ENCODE measurements around the gene ARHGEF11. TPM values are rescaled to one million over a fixed set of nuclear protein-coding genes. Genes with fewer than 3 reads are reported as not detected.

Gene ARHGEF11
- total and polyA plus RNA-seq, 4 donors, result 5.8 to 23.7 (median 9.8) TPM

DNA sequence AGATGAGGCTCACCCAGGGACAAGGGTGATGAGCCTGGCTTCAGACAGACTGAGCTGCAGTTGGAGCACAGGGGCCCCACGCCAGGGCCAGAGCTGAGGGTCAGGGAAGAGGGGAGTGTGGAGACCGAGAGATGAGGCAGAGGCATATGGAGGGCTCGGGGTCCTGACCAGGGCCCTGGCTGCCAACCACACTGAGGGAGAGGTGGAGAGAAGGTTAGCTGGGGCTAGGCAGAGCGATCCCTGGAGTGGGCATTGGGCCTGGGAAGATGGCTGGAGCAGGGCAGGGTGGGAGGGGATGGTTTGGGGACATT lies 144.0 kb downstream of the ARHGEF11 start:
- 90% methylated on average over 4 of the region's 4 CpGs for WGBS
- Histone ChIP-seq H3K4me1 (ENCODE audit: control insufficient read depth in 4 of 4, insufficient read depth in 4 of 4, low read length in 3 of 4) (peaks cover 0 to 28% (median 3%) of the 10 kb centered on the region in 4 donors), H3K4me3 (ENCODE audit: low read depth in 1 of 3, low read length in 3 of 3) (no peak overlapping the region), H3K27ac (ENCODE audit: low read depth in 1 of 2, low read length in 2 of 2) (no peak overlapping the region), H3K36me3 (ENCODE audit: control insufficient read depth in 4 of 4, insufficient read depth in 3 of 4, low read depth in 1 of 4, low read length in 3 of 4) (no peaks in the 10 kb centered on the region), H3K9me3 (ENCODE audit: control insufficient read depth in 4 of 4, low read length in 3 of 4) (no peaks in the 10 kb centered on the region), H3K27me3 (ENCODE audit: control insufficient read depth in 4 of 4, insufficient read depth in 4 of 4, low read length in 3 of 4) (peaks cover 0 to 3% (median 0%) of the 10 kb centered on the region in 4 donors), H3K9ac (ENCODE audit: low read depth in 1 of 2, low read length in 2 of 2) (no peak overlapping the region)
- TF ChIP-seq NR2F2 (IDR thresholded peaks at IDR 0.05), result no peak
- TF ChIP-seq, protein P1, sequence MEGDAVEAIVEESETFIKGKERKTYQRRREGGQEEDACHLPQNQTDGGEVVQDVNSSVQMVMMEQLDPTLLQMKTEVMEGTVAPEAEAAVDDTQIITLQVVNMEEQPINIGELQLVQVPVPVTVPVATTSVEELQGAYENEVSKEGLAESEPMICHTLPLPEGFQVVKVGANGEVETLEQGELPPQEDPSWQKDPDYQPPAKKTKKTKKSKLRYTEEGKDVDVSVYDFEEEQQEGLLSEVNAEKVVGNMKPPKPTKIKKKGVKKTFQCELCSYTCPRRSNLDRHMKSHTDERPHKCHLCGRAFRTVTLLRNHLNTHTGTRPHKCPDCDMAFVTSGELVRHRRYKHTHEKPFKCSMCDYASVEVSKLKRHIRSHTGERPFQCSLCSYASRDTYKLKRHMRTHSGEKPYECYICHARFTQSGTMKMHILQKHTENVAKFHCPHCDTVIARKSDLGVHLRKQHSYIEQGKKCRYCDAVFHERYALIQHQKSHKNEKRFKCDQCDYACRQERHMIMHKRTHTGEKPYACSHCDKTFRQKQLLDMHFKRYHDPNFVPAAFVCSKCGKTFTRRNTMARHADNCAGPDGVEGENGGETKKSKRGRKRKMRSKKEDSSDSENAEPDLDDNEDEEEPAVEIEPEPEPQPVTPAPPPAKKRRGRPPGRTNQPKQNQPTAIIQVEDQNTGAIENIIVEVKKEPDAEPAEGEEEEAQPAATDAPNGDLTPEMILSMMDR (IDR thresholded peaks at IDR 0.05; ENCODE audit: low read depth, low read length, missing input control), result no peak
- TF ChIP-seq FOXA2 (IDR thresholded peaks at IDR 0.05), result no peak
- no peak for TF ChIP-seq RXRA (IDR thresholded peaks at IDR 0.05)
- TF ChIP-seq, protein P2, sequence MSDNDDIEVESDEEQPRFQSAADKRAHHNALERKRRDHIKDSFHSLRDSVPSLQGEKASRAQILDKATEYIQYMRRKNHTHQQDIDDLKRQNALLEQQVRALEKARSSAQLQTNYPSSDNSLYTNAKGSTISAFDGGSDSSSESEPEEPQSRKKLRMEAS (IDR thresholded peaks at IDR 0.05), result no peak
- TF ChIP-seq HNF4A (conservative IDR thresholded peaks at IDR 0.05), result no peak
- TF ChIP-seq GABPA (IDR thresholded peaks at IDR 0.05 in 1 of 2, conservative IDR thresholded peaks at IDR 0.05 in 1 of 2), result no peak
- TF ChIP-seq RAD21 (IDR thresholded peaks at IDR 0.05), result no peak
- no peak for TF ChIP-seq EGR1 (IDR thresholded peaks at IDR 0.05; ENCODE audit: low read depth in 2 of 2)
- TF ChIP-seq HNF4G (IDR thresholded peaks at IDR 0.05), result no peak
- no peak for TF ChIP-seq FOXA1 (IDR thresholded peaks at IDR 0.05)
- no peak for TF ChIP-seq TAF1 (conservative IDR thresholded peaks at IDR 0.05)
- no peak for TF ChIP-seq YY1 (IDR thresholded peaks at IDR 0.05)
- TF ChIP-seq, protein P3, sequence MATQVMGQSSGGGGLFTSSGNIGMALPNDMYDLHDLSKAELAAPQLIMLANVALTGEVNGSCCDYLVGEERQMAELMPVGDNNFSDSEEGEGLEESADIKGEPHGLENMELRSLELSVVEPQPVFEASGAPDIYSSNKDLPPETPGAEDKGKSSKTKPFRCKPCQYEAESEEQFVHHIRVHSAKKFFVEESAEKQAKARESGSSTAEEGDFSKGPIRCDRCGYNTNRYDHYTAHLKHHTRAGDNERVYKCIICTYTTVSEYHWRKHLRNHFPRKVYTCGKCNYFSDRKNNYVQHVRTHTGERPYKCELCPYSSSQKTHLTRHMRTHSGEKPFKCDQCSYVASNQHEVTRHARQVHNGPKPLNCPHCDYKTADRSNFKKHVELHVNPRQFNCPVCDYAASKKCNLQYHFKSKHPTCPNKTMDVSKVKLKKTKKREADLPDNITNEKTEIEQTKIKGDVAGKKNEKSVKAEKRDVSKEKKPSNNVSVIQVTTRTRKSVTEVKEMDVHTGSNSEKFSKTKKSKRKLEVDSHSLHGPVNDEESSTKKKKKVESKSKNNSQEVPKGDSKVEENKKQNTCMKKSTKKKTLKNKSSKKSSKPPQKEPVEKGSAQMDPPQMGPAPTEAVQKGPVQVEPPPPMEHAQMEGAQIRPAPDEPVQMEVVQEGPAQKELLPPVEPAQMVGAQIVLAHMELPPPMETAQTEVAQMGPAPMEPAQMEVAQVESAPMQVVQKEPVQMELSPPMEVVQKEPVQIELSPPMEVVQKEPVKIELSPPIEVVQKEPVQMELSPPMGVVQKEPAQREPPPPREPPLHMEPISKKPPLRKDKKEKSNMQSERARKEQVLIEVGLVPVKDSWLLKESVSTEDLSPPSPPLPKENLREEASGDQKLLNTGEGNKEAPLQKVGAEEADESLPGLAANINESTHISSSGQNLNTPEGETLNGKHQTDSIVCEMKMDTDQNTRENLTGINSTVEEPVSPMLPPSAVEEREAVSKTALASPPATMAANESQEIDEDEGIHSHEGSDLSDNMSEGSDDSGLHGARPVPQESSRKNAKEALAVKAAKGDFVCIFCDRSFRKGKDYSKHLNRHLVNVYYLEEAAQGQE (IDR thresholded peaks at IDR 0.05), result no peak
- no peak for DNase-seq (ENCODE audit: low spot score)

DNA sequence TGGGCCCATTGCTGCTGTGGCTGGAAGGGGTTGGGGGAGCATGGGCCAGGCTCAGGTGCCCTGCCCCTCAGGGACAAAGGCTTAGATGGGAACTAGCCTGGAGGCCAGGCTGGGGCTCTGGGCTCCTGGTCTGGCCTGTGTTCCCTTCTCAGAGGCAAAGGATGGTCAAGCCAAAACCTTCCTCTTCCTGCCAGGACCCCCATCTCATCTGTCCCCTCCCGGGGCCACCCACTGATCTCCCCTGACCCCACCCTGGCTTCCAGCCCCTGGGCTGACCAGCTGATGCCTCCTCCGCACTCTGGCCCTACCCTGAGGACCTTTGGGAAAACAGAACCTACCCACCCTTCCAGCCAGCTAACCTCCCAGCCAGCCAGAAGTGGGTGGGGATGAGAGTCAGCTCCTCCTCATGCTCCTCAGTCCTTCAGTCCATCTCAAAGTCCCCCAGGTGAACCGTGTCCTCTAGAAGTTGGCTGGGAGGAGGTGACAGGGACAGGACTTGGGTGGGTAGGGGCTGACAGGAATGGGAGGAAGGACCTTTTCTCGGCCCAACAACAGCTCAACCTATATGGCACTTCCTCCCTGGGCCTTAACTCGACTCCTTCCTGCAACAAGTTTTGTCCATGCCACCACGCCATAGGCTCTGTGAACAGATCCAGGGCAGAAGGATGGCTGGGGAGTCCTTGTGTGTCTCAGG lies 144.5 kb downstream of the ARHGEF11 start:
- no peak overlapping the region for H3K4me3 ChIP-seq (ENCODE audit: low read depth in 1 of 3, low read length in 3 of 3)
- no peaks in the 10 kb centered on the region for H3K9me3 ChIP-seq (ENCODE audit: control insufficient read depth in 4 of 4, low read length in 3 of 4)
- H3K36me3 ChIP-seq (ENCODE audit: control insufficient read depth in 4 of 4, insufficient read depth in 3 of 4, low read depth in 1 of 4, low read length in 3 of 4), result no peaks in the 10 kb centered on the region
- peaks cover 0 to 28% (median 3%) of the 10 kb centered on the region in 4 donors for H3K4me1 ChIP-seq (ENCODE audit: control insufficient read depth in 4 of 4, insufficient read depth in 4 of 4, low read length in 3 of 4)
- no peak for DNase-seq (ENCODE audit: low spot score)
- H3K27ac ChIP-seq (ENCODE audit: low read depth in 1 of 2, low read length in 2 of 2), result no peak overlapping the region
- no peak overlapping the region for H3K9ac ChIP-seq (ENCODE audit: low read depth in 1 of 2, low read length in 2 of 2)
- WGBS, result 63% methylated on average over 6 of the region's 6 CpGs
- H3K27me3 ChIP-seq (ENCODE audit: control insufficient read depth in 4 of 4, insufficient read depth in 4 of 4, low read length in 3 of 4), result peaks cover 0 to 2% (median 0%) of the 10 kb centered on the region in 4 donors
- TF ChIP-seq GABPA (IDR thresholded peaks at IDR 0.05 in 1 of 2, conservative IDR thresholded peaks at IDR 0.05 in 1 of 2) (no peak), HNF4G (IDR thresholded peaks at IDR 0.05) (no peak), HNF4A (conservative IDR thresholded peaks at IDR 0.05) (no peak), TAF1 (conservative IDR thresholded peaks at IDR 0.05) (no peak), SP1 (IDR thresholded peaks at IDR 0.05) (no peak), FOXA1 (IDR thresholded peaks at IDR 0.05) (no peak), YY1 (IDR thresholded peaks at IDR 0.05) (no peak), EGR1 (IDR thresholded peaks at IDR 0.05; ENCODE audit: low read depth in 2 of 2) (no peak)
- TF ChIP-seq, protein P3 (IDR thresholded peaks at IDR 0.05), result no peak
- TF ChIP-seq, protein P1 (IDR thresholded peaks at IDR 0.05; ENCODE audit: low read depth, low read length, missing input control), result no peak
- TF ChIP-seq, protein P4, sequence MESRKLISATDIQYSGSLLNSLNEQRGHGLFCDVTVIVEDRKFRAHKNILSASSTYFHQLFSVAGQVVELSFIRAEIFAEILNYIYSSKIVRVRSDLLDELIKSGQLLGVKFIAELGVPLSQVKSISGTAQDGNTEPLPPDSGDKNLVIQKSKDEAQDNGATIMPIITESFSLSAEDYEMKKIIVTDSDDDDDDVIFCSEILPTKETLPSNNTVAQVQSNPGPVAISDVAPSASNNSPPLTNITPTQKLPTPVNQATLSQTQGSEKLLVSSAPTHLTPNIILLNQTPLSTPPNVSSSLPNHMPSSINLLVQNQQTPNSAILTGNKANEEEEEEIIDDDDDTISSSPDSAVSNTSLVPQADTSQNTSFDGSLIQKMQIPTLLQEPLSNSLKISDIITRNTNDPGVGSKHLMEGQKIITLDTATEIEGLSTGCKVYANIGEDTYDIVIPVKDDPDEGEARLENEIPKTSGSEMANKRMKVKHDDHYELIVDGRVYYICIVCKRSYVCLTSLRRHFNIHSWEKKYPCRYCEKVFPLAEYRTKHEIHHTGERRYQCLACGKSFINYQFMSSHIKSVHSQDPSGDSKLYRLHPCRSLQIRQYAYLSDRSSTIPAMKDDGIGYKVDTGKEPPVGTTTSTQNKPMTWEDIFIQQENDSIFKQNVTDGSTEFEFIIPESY (IDR thresholded peaks at IDR 0.05), result no peak
- TF ChIP-seq, protein P5, sequence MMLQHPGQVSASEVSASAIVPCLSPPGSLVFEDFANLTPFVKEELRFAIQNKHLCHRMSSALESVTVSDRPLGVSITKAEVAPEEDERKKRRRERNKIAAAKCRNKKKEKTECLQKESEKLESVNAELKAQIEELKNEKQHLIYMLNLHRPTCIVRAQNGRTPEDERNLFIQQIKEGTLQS (IDR thresholded peaks at IDR 0.05), result no peak
